ENCODE results near the gene FAM221B. TPM values are rescaled to one million over a fixed set of nuclear protein-coding genes. Genes with fewer than 3 reads are reported as not detected.

Gene FAM221B
- total and polyA plus RNA-seq, 9 donors = not detected

DNA sequence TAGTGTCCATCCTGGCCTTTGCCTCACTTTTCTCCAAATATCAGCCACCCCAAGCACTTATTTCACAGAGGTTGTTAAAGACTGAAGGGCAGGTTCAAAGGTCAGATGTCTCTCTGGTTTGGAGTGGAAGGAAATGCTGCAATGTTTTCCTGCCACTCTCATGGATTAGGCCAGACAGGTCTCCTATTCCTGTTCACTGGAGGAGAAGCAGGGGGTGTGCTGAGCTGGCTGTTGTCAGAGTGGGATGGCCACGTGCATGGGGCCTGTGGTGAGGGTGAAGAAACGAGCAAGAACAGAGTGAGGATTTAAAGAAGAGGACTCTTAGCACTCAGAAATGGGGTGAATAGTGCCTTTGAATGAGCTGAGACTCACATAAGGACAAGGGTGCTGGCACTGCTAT is 7.2 kb upstream of the FAM221B start:
- no peak for DNase-seq
- no peaks in the 10 kb centered on the region for H3K9me3 ChIP-seq
- no peaks in the 10 kb centered on the region for H3K36me3 ChIP-seq
- no peak overlapping the region for H3K27ac ChIP-seq
- intact Hi-C loops (cut with DNase I) = loop anchor here in 1 of 4 donors (10.0 kb wide), 1 partner anchor 49 kb away; no protein-coding TSS in a partner anchor
- H3K4me3 ChIP-seq = no peak overlapping the region
- 88 to 94% (median 92%) methylated on average over 2 of the region's 2 CpGs for WGBS, 3 donors
- TF ChIP-seq, protein P1, sequence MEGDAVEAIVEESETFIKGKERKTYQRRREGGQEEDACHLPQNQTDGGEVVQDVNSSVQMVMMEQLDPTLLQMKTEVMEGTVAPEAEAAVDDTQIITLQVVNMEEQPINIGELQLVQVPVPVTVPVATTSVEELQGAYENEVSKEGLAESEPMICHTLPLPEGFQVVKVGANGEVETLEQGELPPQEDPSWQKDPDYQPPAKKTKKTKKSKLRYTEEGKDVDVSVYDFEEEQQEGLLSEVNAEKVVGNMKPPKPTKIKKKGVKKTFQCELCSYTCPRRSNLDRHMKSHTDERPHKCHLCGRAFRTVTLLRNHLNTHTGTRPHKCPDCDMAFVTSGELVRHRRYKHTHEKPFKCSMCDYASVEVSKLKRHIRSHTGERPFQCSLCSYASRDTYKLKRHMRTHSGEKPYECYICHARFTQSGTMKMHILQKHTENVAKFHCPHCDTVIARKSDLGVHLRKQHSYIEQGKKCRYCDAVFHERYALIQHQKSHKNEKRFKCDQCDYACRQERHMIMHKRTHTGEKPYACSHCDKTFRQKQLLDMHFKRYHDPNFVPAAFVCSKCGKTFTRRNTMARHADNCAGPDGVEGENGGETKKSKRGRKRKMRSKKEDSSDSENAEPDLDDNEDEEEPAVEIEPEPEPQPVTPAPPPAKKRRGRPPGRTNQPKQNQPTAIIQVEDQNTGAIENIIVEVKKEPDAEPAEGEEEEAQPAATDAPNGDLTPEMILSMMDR (IDR thresholded peaks at IDR 0.05) = no peak
- no peak for TF ChIP-seq EP300 (IDR thresholded peaks at IDR 0.05)
- no peak for TF ChIP-seq POLR2A (IDR thresholded peaks at IDR 0.05)
- H3K4me1 ChIP-seq (ENCODE audit: insufficient read depth) = peaks cover 6% of the 10 kb centered on the region
- H3K27me3 ChIP-seq = no peaks in the 10 kb centered on the region

DNA sequence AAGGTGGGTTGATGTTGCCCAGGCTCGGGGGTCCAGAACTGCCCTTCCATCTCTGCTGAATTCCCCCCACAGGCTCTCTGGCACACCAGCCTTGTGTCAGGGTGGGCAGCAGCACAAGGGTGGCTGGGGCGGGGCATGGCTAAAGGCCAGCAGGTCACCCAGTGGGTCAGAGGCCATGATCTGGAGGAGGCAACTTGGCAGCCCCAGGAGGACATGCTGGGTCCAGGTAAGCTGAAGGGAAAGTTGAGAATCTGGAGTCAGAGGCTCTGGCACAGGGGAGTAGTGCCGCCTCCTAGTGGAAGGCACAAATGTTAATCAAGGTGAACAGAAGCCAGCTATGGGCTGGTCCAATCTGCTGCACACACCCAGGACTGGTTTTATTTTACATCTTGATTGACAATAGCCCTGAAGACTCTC is 6.7 kb upstream of the FAM221B start:
- Histone ChIP-seq H3K9me3 (no peaks in the 10 kb centered on the region), H3K27me3 (no peaks in the 10 kb centered on the region), H3K4me1 (ENCODE audit: insufficient read depth) (peaks cover 8% of the 10 kb centered on the region), H3K4me3 (no peak overlapping the region), H3K27ac (no peak overlapping the region), H3K36me3 (no peaks in the 10 kb centered on the region)
- intact Hi-C loops (cut with DNase I) = loop anchor here in 1 of 4 donors (10.0 kb wide), 1 partner anchor 50 kb away; no protein-coding TSS in a partner anchor
- WGBS, 3 donors = 91 to 95% (median 95%) methylated on average over 3 of the region's 3 CpGs
- DNase-seq = no peak
- TF ChIP-seq, protein P1 (IDR thresholded peaks at IDR 0.05) = no peak
- no peak for TF ChIP-seq EP300 (IDR thresholded peaks at IDR 0.05)
- no peak for TF ChIP-seq POLR2A (IDR thresholded peaks at IDR 0.05)

DNA sequence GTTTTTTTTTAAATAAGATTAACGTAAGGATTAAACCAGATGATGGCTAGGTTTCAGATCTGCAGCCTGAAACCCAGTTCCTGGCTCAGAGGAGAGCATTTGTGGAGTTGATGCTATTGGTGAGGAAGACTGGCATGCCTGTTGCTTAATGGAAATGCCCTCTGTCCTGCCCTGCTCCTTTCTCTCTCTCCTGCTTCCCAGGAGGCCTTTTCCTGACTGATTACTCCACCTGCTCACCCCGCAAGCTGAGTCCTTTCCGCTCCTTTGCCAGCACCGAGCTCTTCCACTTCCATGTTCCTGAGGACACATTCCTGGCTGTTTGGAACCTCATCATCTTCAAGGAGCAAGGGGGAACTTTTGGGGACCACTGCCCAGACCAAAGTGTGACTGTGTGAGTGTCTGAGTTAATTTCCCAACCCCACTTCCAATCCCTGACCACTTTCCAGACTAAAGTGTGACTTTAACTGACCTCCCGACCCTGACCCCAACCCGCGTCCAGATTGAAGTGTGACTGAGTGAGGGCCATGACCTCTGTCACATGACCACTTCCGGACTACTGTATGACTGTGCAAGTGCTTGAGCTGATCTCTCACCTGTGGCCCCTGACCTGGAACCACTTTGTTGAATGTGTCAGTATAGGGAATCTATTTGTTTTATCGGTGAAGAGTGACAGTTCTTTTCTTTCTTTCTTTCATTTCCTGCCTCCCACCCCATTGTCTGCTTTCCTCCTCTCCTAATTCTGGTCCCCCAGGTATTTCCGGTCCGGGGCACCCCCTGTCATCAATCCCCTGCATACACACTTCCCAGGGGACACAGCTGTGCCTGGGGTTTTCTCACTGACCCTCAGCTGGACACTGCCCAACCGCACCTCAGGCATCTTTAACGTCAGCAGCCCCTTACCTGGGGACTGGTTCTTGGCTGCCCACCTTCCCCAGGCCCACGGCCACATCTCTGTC is 6.0 kb upstream of the FAM221B start:
- peaks cover 8% of the 10 kb centered on the region for H3K4me1 ChIP-seq (ENCODE audit: insufficient read depth)
- DNase-seq = no peak
- no peaks in the 10 kb centered on the region for H3K36me3 ChIP-seq
- intact Hi-C loops (cut with DNase I) = loop anchor here in 2 of 4 donors (5.0 to 10.0 kb wide), 2 partner anchors 50 to 182 kb away; partner anchors contain the start of gene SIT1 (in 1 of the 2)
- WGBS, 3 donors = 78 to 83% (median 82%) methylated on average over 14 of the region's 14 CpGs
- H3K9me3 ChIP-seq = no peaks in the 10 kb centered on the region
- no peak for TF ChIP-seq POLR2A (IDR thresholded peaks at IDR 0.05)
- TF ChIP-seq, protein P1 (IDR thresholded peaks at IDR 0.05) = no peak
- no peak for TF ChIP-seq EP300 (IDR thresholded peaks at IDR 0.05)
- no peak overlapping the region for H3K27ac ChIP-seq
- no peak overlapping the region for H3K4me3 ChIP-seq
- H3K27me3 ChIP-seq = no peaks in the 10 kb centered on the region

DNA sequence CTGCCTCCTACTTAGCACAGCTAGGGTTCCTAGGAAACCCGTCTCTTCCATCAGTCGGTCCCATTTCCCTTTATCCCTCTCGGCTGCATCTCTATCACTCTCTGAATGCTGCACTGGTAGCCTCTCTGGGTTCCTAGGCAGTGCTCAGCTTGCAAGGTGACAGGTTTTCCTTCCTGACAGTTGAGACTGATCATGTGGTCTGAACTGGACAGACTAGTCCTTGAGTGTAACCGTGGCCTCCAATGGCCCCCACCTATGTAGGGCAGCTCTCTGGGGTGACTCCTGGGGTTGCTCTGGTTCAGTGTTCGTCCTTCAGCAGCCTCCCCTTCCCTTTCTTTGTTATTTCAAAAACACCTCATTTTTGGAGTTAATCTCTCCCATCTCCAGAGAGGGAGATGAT is 4.3 kb upstream of the FAM221B start:
- no peaks in the 10 kb centered on the region for H3K36me3 ChIP-seq
- H3K4me3 ChIP-seq = no peak overlapping the region
- H3K4me1 ChIP-seq (ENCODE audit: insufficient read depth) = peaks cover 13% of the 10 kb centered on the region
- H3K27me3 ChIP-seq = no peaks in the 10 kb centered on the region
- TF ChIP-seq EP300 (IDR thresholded peaks at IDR 0.05) (no peak), POLR2A (IDR thresholded peaks at IDR 0.05) (no peak)
- TF ChIP-seq, protein P1 (IDR thresholded peaks at IDR 0.05) = no peak
- no peak for DNase-seq
- no peak overlapping the region for H3K27ac ChIP-seq
- H3K9me3 ChIP-seq = no peaks in the 10 kb centered on the region
- intact Hi-C loops (cut with DNase I) = loop anchor here in 2 of 4 donors (5.0 to 10.0 kb wide), 2 partner anchors 52 to 181 kb away; partner anchors contain the start of gene SIT1 (in 1 of the 2)
- WGBS, 3 donors = 82 to 88% (median 85%) methylated on average over 5 of the region's 5 CpGs
